ENCODE measurements around the gene AMBP.

DNA sequence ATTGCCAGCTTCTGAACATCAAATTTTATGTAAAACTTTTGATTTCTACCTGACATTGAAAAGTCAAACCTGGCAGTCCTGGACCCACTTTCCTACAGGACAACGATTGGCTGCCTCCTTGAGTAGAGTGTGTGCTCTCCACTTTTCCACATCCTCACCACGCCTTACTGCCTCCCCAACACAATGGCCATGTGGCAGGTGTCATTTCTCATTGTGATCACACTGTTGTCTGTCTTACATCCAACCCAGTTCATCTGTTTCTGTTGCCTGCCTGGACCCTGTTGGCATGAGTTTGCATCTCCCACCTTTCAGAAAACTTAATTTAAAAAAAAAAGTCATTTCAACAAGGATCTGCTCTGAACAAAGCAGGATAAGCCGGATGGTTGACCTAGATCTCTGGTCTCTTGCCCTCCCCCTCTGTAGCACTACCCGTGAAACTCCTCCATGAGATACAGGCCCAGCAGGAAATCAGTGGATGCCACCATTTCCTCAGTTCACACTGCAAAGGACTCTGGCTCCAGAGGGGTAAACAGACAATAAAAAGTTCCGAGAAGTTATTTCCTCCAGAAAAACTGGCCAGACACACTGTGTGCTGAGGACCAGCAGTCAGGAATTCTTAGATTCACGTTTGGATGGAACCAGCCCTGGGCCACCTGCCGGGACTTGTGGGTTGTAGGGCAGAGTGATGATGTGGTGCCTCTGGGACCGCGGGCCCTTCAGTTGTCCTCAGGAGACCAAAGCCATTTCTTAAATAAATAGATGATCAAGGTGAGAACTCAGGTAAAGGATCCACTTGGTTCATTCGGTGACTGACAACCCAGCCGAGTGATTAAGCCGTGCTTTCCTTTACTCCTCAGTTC, 48.6 kb downstream of the AMBP start:
- TF ChIP-seq, protein P1, sequence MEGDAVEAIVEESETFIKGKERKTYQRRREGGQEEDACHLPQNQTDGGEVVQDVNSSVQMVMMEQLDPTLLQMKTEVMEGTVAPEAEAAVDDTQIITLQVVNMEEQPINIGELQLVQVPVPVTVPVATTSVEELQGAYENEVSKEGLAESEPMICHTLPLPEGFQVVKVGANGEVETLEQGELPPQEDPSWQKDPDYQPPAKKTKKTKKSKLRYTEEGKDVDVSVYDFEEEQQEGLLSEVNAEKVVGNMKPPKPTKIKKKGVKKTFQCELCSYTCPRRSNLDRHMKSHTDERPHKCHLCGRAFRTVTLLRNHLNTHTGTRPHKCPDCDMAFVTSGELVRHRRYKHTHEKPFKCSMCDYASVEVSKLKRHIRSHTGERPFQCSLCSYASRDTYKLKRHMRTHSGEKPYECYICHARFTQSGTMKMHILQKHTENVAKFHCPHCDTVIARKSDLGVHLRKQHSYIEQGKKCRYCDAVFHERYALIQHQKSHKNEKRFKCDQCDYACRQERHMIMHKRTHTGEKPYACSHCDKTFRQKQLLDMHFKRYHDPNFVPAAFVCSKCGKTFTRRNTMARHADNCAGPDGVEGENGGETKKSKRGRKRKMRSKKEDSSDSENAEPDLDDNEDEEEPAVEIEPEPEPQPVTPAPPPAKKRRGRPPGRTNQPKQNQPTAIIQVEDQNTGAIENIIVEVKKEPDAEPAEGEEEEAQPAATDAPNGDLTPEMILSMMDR (conservative IDR thresholded peaks at IDR 0.05; ENCODE audit: low read length): no peak
- no peak for TF ChIP-seq EZH2phosphoT487 (IDR thresholded peaks at IDR 0.05; ENCODE audit: borderline replicate concordance)
